GM21576 (cell line): Measurements from ENCODE around the gene TNFRSF25.
"Not testable (repeated sequence)": the region's sequence is repeated elsewhere in the genome, so short reads cannot be mapped to it uniquely, and the experiment has no call there.

ENCODE experiments used
- ATAC-seq: cut with Tn5 transposase; IDR thresholded peaks from one replicate; pipeline ENCODE4 v1.9.1; 2021; ENCODE audit warnings: mild to moderate bottlenecking, moderate library complexity; ENCODE audit not compliant: unreplicated experiment

Gene TNFRSF25

DNA sequence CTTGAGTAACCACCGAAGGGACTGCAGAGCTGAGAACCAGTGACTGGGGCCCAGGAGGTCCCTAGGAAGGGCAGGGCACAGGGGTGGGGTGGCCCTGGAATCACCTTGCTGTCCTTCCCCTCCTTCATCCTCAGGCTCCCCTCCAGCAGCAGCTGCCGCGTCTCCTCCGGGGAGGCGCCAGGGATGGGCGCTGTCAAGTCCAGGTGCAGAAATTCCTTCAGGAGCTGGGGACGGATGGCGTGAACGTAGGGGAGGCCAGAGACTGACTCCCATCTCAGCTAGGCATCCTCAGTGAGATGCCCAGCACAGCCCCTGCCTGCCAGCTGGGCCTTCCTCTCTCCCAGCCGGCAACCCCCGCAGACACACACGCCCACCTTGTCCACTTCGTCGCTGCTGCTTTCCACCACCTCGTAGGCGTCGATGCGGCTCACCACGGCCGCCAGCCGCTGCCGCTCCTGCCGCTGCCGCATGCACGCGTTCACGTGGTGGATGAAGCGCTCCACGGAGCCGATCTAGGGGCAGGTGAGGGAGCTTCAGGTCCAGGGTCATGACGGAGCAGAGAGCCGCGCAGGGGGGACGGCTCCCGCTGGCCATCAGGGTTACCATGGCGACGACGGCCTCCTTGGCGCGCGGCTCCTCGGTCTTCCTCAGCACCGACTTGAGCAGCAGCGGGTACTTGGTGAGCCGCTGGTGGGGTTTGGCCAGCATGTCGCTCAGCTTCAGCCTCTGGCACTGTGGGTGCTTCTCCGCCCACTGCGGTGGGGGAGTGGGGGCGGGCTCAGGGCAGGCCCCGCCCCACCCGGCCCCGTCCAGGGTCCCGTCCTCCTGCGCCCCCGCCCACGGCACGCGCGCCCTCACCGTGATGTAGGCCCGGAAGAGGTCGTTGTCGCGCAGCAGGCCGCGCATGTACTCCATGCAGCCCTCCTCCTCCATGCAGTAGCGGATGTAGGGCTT is 4.4 kb upstream of the TNFRSF25 start:
- ATAC-seq = no peak

DNA sequence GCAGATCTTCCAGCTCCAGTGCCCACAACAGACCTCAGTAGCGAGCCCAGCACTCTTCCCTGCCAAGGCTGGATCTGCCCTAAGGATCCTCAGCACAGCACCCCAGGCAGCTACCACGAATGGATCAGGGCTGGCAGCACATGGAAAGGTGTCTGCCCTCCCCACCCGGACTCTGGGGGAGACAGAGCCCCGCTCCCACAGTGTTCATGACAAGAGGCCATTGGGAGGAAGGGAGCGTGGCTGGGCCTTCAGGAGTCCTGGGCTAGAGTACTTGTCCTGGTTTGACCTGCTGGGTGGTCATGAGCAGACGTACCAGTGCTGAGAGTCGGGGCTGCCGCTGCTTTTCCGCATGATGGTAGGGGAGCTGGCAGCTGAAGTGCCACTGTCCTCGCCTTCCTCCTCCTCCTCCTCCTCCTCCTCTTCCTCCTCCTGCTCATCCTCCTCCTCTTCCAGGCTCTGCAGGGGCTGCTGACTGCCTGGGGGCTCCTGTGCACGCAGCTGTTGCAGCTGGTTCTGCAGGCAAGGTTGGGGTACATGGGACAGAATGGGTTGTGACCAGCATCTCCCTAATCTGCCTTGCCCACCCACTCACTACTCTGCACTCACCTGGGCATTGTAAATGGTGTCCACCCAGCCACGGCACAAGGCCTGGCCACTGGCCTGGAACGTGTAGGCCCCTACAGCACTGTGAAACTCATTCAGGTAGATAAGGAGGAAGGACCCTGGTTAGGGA is 2.9 kb upstream of the TNFRSF25 start:
- no peak for ATAC-seq

DNA sequence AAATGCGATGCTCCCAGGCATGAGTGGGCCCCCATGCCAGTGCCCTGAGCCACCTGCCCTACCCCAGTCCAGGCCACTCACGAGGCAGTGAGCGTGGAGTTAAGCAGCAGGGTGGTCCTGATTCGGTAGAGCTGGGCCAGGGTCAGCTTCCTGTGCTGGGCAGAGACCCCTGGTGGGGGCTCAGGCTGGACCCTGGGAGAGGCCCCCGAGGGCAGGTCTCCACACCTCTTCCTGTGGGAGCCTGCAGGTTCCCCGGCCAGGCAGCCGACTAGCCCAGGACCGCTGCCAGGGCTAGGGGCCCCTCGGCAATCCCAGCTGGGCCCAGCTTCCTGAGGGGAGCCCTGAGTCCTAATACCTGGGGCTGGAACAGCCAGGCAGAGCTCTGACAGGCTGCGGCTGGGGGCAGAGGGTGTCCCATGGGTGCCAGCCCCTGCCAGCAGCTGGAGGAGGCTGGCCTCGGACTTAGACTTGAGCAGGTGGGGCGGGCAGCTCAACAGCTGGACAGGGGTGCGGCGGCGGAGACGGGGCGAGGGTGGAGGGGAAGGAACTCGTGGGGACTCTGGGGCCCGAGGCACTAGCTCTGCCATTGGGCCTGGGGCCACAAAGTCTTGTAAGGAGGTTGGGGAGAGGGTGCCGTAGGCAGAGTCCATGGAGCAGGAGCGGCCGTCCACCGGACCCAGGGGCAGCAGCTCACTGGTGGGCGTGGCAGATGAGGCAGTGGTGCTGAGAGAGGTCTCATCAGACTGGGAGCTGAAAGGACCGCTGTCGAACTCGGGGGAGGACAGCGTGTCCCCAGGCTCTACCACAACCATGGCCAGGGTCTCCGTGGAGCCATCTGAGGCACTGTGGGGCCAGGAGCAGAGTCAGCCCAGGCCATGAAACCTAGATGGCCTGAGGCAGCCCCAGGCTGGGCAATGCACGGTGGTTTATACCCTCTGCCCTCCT is 2.0 kb upstream of the TNFRSF25 start:
- ATAC-seq = no peak

DNA sequence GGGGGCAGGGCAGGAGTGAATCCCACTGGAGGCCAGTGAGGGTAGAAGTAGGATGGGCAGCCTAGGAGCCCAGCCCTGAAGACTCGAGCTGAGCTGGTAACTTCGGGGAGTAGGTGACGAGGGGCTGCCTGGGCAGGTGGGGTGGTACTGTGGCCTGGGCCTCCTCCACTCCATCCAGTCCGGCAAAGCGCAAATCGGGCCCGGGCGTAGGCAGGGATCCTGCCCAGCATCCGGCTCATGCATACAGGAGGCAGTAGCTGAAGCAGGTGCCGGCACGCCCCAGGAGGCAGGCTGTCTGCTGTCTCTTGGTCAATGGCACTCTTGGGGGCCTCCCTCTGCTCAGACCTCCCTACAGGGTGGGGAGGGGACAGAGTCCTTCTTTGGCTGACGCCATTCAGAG is 1.3 kb upstream of the TNFRSF25 start:
- no peak for ATAC-seq

DNA sequence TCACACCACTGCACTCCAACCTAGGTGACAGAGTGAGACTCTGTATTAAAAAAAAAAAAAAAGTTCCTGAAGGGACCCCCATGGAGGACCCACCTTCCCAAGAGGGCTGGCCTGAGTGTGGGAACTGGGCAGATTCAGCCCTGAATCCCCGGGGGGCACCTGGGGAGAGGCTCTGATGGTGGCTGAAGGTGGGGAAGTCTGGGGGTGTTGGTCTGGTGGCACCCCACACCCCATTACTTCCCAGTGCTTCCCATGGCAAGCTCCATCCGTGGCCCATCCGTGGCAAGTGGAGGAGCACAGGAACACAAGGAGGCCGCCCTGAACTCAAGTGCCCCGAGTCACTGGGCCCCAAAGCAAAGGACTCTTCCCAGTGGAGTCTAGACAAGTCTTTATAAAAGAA is 778 bp upstream of the TNFRSF25 start:
- no peak for ATAC-seq

DNA sequence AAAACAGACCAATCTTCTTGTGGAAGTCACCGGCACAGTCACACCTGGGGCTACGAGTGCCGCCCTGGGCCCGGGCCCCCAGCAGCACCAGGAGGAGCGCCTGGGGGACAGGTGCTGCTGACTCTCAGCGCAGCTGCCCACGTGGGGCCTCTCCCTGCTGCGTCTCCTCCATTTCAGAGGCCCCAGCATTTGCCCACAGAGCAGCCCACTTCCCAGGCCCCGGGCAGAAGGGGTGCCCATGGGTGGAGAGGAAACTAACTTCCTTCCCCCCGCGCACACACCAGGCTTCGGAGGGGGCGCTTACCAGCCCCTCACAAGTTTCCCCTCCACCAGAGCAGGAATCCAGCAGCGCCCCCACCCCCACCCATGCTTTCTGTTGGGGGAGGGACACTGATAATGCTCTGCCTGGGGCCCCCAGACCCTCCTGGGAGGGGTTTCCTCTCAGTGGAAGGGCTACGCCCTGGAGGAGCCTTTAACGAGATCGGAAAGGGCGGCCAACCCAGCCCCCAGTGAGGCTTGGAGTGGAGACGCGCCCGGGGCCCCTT is 440 bp downstream of the TNFRSF25 start:
- ATAC-seq = no peak

DNA sequence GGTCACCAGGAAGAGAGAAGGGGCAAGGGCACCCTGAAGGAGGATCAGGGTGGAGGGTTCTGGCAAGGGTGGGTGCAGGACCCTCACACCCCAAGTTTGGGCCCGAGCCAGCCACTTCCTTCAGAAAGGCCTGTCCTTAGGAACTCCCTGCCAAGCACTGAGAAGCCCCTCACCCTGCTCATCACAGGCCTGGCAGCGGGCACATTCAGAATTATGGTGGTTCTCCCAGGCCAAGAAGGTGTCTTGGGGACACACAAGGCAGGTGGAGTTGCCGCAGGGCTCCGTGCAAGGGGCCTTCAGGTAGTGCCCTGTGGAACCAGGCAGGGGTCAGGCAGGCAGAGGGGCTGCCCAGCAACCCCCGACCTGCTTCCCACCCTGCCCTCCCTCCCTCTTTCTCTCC is 1.1 kb downstream of the TNFRSF25 start:
- ATAC-seq = no peak

DNA sequence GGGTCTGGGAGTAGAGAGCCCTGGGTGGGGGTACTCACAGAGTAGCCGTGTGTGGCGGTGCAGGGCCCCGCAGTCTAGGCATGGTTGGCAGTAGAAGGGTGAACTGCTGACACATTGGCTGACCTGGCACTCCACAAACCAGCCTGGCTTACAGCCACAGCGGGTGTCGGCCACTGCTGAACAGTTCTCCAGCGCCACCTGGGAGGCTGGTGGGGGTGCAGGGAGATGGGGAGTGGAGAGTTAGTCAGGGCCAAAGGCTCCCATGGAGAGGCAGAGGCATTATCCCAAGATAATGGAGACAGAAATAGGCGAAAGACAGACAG is 1.5 kb downstream of the TNFRSF25 start:
- no peak for ATAC-seq

DNA sequence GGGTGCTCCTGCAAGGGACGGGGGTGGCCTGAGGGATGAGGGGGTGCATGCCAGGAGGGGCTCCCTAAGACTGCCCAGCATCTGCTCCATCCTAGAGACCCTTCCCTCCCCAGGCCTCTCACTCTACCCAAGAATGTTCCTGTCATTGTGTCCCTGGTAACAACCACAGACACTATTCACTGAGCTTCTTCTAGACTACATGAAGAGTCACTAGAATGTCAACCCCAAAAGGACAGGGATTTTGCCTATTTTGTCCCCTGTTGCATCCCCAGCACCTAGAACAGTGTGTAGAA is 2.9 kb downstream of the TNFRSF25 start:
- no peak for ATAC-seq

DNA sequence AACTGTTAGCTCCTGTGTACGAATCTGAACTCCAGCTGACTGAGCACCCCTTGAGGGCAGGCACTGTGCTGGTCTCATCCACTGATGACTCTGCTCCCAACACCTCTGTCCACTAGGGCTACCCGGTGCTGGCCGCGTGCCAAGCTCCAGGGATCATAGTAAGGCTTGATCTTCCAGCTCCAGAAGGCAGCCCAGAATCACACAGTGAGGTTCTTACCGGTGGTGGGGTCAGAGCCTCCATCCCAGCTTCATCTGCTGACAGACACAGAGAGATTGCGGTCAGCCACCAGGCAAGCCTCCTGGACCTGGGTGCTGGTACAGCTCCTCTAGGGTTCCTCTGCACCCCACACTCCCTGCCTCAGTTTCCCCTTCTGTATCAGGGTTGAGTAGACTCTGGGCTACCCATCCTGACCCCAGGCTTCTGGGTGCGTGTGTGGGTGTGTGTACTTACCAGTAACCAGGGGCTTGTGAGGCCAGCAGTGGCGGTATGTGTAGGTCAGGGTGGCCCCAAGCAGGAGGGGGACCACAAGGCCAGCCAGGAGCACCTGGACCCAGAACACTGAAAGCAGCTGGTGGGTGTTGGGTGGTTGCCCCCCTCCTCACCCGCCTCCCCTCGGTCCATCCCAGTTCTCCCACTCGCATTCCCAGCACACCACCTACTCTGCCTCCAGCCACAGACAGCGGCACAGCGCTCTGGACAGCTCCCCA is 3.4 kb downstream of the TNFRSF25 start:
- ATAC-seq = no peak

DNA sequence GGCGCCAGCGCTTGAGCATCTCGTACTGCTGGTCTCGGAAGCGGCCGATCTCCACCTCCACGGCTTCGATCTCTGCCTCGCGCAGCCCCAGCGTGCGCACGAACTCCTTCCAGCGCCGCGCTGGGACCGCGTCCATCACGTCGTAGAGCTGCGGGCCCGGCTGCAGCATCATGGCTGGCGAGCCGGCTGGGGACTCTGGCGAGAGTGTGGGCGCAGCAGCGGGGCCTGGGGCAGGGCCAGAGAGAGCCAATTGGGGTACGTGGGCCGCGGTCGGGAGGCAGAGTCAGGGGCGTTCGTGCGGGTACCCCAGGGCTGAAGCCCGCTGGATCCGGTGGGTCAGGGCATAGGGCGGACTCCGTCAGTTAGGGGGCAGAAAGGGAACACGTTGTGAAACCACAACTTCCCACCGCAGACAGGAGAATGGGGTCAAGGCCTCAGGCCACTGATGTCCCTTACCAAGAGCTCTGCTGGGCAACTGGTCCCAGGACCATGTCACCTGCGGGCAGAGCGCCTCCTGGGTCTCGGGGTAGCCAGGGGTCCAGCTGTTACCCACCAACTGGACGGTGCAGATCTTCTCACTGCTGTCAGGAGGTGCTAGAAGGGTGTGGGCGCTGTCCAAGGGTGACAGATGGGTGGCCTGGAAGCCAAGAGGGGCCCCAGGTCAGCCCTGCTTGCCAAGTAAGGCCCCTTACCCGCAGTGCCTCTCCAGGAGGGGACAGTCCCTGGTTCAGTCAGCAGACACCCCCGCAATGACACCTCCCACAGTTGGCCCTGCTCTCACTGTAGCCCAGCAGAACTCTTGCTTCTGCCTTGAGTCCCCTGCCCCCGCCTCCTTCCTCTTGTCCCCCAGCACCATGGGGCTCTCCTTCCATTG is 4.2 kb downstream of the TNFRSF25 start:
- no peak for ATAC-seq

DNA sequence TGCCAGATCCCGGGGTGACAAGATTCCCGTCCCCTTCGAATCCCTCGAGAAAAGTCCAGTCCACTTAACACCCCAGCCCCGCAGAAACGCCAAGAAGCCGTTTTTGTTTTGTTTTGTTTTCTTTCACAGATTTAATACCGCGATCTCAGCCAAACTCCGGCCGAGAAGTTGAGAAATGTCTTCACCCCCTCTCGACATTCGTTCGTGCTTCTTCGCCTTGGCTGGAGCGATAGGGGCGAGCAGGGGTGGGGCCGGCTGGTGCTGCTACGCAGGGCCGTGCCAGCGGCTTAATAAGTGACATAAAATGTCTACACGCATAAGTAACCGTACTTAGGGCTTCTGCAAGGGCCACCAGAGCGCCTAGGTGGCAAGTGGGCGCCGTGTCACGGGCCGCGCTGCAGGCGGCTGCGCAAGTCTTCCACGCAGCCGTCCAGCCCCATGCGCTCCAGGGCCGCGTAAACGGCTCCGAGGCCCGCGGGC is 4.9 kb downstream of the TNFRSF25 start:
- ATAC-seq = no peak

DNA sequence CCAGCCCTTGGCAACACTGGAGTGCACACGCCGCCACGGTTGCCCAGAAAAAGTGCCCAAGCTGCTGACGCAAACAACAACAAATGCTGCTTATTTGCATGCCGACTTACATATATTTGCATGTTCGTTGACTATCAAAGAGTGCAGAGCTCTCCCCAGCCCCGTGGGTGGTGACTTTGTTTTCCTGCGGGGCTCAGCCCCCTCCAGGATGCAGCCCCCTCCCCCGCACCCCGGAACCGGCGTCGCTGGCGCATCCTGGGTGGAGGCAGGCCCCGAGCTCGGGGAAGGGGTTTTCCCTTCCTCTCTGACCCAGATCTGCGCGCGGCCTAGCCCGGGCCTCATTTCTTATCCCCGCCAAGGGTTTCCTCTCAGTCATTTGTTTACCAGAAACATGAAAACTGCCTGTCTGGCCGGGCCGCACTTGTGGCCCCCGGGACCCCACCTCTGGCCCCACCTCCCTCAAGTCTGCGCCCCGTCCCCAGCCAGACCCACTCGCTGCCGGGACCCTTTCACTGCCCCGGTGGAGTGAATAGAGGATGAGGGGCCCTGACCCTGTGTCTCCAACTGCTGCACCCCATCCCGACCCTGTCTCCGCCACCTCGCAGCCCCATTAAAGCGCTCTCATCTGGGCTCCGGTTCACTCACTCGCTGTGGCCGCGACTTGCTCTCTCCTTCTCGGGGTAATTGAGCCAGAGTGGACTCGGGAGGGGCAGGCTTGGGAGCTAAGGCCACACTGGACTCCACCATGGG is 5.5 kb downstream of the TNFRSF25 start:
- ATAC-seq = no peak

DNA sequence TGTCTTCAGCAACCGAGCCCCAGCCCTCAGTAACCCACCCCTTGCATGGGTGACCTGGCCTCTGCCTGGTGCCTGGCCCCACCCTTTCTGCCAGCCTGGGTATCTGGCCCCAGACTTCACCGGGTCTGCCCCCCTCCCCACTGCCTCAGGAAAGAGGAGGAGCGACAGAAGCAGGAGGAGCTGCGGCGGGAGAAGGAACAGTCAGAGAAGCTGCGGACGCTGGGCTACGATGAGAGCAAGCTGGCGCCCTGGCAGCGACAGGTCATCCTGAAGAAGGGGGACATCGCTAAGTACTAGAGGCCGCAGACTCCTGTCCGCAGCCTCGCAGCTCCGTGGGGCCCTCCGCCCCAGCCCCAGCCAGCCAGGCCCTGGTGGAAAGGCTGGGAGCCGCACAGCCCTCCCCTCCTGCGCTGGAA is 6.1 kb downstream of the TNFRSF25 start:
- ATAC-seq = no peak

DNA sequence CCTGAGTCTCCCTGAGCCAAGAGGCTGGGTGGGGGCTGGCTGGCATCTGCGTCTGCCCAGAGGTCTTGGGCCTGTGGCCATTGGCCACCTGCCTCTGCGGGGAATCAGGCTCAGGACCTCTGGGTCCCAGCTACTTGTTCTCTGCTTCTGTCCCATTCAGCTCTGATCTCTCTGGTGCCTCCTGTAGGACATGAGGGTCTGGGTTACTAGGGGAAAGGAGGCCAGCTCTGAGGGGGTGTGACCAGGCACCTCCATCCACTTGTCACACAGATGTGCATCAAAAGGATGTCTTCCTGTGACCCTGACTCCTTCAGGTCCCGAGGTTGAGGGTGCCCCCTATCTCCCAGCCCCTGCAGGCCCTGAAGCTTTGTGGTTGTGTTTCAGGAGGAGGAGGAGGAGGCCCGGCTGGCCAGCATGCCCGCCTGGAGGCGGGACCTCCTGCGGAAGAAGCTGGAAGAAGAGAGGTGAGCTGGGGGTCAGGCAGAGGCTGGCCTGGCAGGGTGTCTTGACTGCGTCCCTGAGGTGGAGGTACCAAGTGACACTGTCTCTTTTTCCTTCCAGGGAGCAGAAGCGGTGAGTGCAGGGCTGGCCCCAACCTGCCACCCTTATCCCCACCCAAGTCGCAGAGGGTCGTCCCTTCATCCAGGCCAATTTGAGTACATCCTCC is 9.0 kb downstream of the TNFRSF25 start:
- ATAC-seq = no peak

DNA sequence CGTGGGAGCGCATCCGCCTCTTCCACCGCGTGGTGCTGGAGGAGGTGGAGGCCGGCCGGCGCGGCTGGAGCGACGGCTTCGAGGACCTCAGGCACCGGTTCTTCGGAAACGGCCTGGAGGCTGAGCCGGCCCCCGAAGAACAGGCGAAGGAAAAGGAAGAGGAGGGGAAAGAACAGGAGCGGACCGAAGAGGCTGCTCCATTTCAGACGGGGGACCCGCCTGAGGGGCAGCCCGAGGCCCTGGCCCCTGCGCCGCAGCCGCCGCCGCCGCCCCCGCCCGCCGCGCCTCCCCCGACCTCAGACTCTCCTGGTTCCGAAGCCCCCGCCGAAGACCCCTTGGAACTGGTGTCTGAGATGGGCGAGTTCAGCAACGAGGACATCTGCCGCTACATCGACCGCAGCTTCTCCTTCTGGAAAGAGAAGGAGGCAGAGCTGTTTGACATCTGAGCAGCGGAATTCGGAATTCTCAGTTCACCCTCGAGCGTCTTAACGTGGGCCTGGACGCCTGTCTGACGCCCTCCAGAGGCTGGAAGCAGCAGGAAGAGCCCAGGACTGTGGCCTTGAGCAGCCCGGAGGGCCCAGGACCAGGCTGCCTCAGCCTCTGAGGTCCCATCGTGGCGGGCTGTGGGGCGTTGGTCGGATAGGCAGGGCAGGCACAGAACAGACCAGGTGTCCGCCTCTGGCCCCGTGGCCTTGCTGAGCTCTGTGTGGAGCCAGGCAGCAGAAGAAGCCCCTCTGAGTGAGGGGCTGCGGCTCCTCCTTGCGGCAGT is 10.0 kb downstream of the TNFRSF25 start:
- not testable (repeated sequence) for ATAC-seq
